DND-41 (cell line): Measurements from ENCODE around the gene SLC6A18.

Source experiments
- ATAC-seq: fragments of 200-7000 bp; cut with Tn5 transposase; 3 replicates; pipeline ENCODE4 v1.9.1; 2021; ENCODE audit warnings: low read depth; ENCODE audit not compliant: insufficient read depth
- DNase-seq: peaks from one replicate; pipeline ENCODE4 v3.0.0-alpha.2; 2020
- H2AFZ ChIP-seq: 2 replicates; pipeline ENCODE4 v1.6.0; 2012; ENCODE audit warnings: low read depth, low read length
- H3K27ac ChIP-seq: 2 replicates; pipeline ENCODE4 v1.5.1; 2012; ENCODE audit warnings: low read length, inconsistent platforms
- H3K27me3 ChIP-seq: fragments of 200-600 bp; sonication (generic); 2 replicates; pipeline ENCODE4 v1.6.0; 2012; ENCODE audit warnings: low read length, mild to moderate bottlenecking, inconsistent platforms; ENCODE audit not compliant: insufficient read depth, poor library complexity
- H3K36me3 ChIP-seq: 2 replicates; pipeline ENCODE4 v1.5.1; 2012; ENCODE audit warnings: low read length, inconsistent platforms; ENCODE audit not compliant: insufficient read depth
- H3K4me1 ChIP-seq: 2 replicates; pipeline ENCODE4 v1.5.1; 2012; ENCODE audit warnings: mild to moderate bottlenecking, low read length; ENCODE audit not compliant: insufficient read depth
- H3K4me2 ChIP-seq: 2 replicates; pipeline ENCODE4 v1.6.0; 2012; ENCODE audit warnings: mild to moderate bottlenecking, moderate library complexity, low read length, inconsistent platforms; ENCODE audit not compliant: insufficient read depth
- H3K4me3 ChIP-seq, 2 experiments: fragments of 200-600 bp in 1 of 2; shearing (Covaris generic) in 1 of 2; 2 replicates each; pipeline ENCODE4 v1.5.1; 2012 to 2016; ENCODE audit warnings: inconsistent platforms in 2 of 2, low read length in 2 of 2, mild to moderate bottlenecking in 2 of 2, low read depth in 1 of 2, moderate library complexity in 1 of 2
- H3K79me2 ChIP-seq: 2 replicates; pipeline ENCODE4 v1.6.0; 2012; ENCODE audit warnings: low read length, inconsistent platforms; ENCODE audit not compliant: insufficient read depth
- H3K9ac ChIP-seq: 2 replicates; pipeline ENCODE4 v1.6.0; 2012; ENCODE audit warnings: low read depth, mild to moderate bottlenecking, inconsistent platforms, low read length, moderate library complexity
- H3K9me3 ChIP-seq: 2 replicates; pipeline ENCODE4 v1.5.1; 2012; ENCODE audit warnings: low read length, moderate library complexity, mild to moderate bottlenecking, inconsistent platforms; ENCODE audit not compliant: insufficient read depth, severe bottlenecking
- H4K20me1 ChIP-seq: 2 replicates; pipeline ENCODE4 v1.6.0; 2012; ENCODE audit warnings: low read length; ENCODE audit not compliant: insufficient read depth
- EZH2 ChIP-seq: IDR thresholded peaks from 3 replicates; pipeline ENCODE4 v1.6.1; 2012; ENCODE audit warnings: borderline replicate concordance, low read depth, mild to moderate bottlenecking, moderate library complexity, low read length, inconsistent platforms; ENCODE audit not compliant: severe bottlenecking
- TF ChIP-seq, protein P1 (sequence below): IDR thresholded peaks from 2 replicates; pipeline ENCODE4 v1.5.1; 2012; ENCODE audit warnings: borderline replicate concordance, low read length, moderate library complexity, mild to moderate bottlenecking; ENCODE audit not compliant: poor library complexity, severe bottlenecking; ENCODE audit errors: extremely low read depth

The SLC6A18 gene

DNA sequence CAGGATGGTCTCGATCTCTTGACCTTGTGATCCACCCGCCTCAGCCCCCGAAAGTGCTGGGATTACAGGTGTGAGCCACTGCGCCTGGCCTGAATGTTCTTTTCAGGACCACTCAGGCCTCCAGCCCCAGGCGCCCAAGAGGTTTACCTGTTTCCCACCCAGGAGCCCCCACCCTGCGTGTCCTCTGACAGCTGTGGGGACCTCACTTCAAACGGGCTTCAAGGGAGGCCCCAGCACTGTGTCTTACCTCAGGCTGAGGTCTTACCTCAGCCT lies 42.9 kb upstream of the SLC6A18 start:
- Histone ChIP-seq H3K79me2 (no peaks in the 10 kb centered on the region), H3K4me3 (no peak overlapping the region), H3K4me2 (no peak overlapping the region), H3K27ac (no peak overlapping the region), H3K4me1 (no peaks in the 10 kb centered on the region), H3K9ac (no peak overlapping the region), H3K27me3 (no peaks in the 10 kb centered on the region), H3K36me3 (no peaks in the 10 kb centered on the region), H3K9me3 (no peaks in the 10 kb centered on the region), H2AFZ (no peak overlapping the region), H4K20me1 (no peaks in the 10 kb centered on the region)
- ATAC-seq: no peak
- no peak for DNase-seq
- no peak for TF ChIP-seq EZH2
- TF ChIP-seq, protein P1, sequence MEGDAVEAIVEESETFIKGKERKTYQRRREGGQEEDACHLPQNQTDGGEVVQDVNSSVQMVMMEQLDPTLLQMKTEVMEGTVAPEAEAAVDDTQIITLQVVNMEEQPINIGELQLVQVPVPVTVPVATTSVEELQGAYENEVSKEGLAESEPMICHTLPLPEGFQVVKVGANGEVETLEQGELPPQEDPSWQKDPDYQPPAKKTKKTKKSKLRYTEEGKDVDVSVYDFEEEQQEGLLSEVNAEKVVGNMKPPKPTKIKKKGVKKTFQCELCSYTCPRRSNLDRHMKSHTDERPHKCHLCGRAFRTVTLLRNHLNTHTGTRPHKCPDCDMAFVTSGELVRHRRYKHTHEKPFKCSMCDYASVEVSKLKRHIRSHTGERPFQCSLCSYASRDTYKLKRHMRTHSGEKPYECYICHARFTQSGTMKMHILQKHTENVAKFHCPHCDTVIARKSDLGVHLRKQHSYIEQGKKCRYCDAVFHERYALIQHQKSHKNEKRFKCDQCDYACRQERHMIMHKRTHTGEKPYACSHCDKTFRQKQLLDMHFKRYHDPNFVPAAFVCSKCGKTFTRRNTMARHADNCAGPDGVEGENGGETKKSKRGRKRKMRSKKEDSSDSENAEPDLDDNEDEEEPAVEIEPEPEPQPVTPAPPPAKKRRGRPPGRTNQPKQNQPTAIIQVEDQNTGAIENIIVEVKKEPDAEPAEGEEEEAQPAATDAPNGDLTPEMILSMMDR: no peak

DNA sequence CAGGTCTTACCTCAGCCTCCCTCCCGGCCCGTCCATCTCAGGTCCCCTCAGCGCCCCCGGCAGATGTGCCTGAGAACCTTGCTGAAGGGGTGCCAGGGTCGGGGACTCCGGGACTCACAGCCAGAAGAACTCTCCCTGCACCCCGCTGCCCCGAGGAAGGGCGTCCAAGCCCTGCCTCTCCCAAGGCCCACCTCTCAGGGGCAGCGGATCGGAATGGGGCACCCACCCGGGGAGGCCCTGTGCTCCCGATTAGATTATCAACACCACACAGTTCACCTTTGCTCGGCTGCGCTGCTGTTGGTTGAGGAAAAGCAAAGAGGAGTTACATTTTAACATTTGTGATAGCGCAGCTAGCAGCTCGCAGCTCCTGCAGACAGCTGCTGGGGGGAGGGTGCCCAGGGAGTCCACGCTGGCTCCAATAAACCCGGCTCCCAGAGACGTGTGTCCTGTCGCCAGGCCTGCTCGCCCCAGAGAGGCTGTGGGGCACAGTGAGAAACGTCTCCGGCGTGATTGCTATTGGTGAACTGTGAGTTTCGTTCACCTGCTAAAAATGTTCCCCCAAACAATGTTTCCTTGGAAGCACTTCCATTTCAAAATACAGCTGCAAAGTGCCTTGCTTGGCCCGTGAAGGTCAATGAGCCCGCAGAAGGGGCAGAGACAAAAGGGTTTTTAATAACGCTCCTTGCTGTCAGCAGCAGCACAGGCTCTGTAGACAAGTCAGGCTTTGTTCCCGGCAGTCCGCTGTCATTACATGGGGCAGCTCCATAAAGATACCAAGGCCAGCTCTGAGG lies 42.4 kb upstream of the SLC6A18 start:
- H3K4me3 ChIP-seq: no peak overlapping the region
- no peak overlapping the region for H3K9ac ChIP-seq
- H3K4me1 ChIP-seq: no peaks in the 10 kb centered on the region
- no peaks in the 10 kb centered on the region for H3K36me3 ChIP-seq
- no peaks in the 10 kb centered on the region for H3K9me3 ChIP-seq
- TF ChIP-seq EZH2: no peak
- TF ChIP-seq, protein P1: no peak
- no peaks in the 10 kb centered on the region for H4K20me1 ChIP-seq
- no peak overlapping the region for H2AFZ ChIP-seq
- DNase-seq (no peak), ATAC-seq (no peak)
- no peak overlapping the region for H3K4me2 ChIP-seq
- H3K79me2 ChIP-seq: no peaks in the 10 kb centered on the region
- no peak overlapping the region for H3K27ac ChIP-seq
- H3K27me3 ChIP-seq: no peaks in the 10 kb centered on the region

DNA sequence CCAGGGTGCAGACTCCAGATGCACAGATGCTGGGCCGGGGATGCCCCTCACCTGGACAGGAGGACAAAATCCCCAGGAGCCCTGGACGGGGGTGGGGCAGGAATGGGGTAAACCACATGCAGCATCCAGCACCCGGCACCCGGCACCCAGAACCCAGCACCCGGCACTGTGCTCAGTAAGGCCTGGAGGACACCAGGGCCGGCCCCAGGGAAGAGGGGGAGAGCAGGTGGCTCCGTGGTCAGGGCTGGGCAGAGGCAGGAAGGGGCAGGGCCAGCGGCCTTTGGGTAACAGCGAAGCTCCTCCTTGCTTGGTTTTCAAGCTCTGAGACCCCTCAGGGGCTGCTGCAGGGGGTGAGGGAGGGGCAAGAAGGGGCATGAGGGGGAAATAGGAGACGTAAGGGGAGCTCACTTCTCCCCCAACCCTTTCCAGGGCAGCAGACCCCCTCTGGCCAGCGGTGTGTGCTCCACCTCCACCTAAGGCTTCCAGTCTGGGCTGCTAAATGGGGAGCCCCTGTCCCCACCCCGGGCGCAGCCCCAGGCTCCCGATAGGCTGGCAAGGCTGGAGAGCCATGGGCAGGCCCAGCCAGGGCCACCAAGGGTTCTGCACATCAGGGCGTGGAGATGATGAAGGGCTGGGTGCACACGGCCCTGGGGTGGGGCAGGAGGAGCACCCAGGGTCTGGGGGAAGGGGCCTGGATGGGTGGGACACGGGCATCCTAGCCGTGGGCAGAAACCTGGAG lies 41.6 kb upstream of the SLC6A18 start:
- H3K9me3 ChIP-seq: no peaks in the 10 kb centered on the region
- TF ChIP-seq EZH2: no peak
- H3K36me3 ChIP-seq: no peaks in the 10 kb centered on the region
- H3K27me3 ChIP-seq: no peaks in the 10 kb centered on the region
- no peaks in the 10 kb centered on the region for H3K4me1 ChIP-seq
- no peak overlapping the region for H3K9ac ChIP-seq
- DNase-seq (no peak), ATAC-seq (no peak)
- H2AFZ ChIP-seq: no peak overlapping the region
- H3K4me3 ChIP-seq: no peak overlapping the region
- no peak overlapping the region for H3K27ac ChIP-seq
- H4K20me1 ChIP-seq: no peaks in the 10 kb centered on the region
- no peaks in the 10 kb centered on the region for H3K79me2 ChIP-seq
- H3K4me2 ChIP-seq: no peak overlapping the region

DNA sequence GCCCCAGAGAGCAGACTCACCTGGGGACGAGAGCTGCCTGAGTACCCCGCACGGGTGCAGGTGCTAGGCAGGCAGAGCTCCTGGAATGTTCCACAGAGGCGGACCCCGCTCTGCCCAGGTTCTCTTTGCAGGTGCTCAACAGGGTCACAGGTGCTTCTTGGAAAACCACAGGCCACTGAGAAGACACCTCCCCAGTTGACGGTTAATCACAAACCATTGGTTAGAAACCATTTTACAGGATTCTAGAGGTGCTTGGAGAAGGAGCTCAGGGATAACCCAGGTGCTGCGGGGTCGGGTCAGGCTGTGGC lies 41.1 kb upstream of the SLC6A18 start:
- no peak for ATAC-seq

More for the DNA sequence above, 41.1 kb upstream of the SLC6A18 start:
- Histone ChIP-seq H3K9ac (no peak overlapping the region), H3K27ac (no peak overlapping the region), H3K4me2 (no peak overlapping the region), H2AFZ (no peak overlapping the region), H3K27me3 (no peaks in the 10 kb centered on the region), H3K4me1 (no peaks in the 10 kb centered on the region), H3K36me3 (no peaks in the 10 kb centered on the region), H3K9me3 (no peaks in the 10 kb centered on the region), H3K4me3 (no peak overlapping the region), H4K20me1 (no peaks in the 10 kb centered on the region), H3K79me2 (no peaks in the 10 kb centered on the region)
- DNase-seq: no peak
- TF ChIP-seq EZH2: no peak
- TF ChIP-seq, protein P1: no peak
